Sigmoid colon (tissue), 7 donors: Measurements from ENCODE around the gene CWC27. TPM values are rescaled to one million over a fixed set of nuclear protein-coding genes. Genes with fewer than 3 reads are reported as not detected.
A peak's percentile ranks its signal among the peaks of the same experiment; 100 is the strongest.

ENCODE experiments used
- DNase-seq: peaks from one replicate; pipeline ENCODE4 v3.0.0-alpha.2; 2019
- H3K27ac ChIP-seq, 4 donors: fragments of 200-600 bp; sonication (generic); one replicate each; pipeline ENCODE4 v1.5.1; 2016 to 2019; ENCODE audit warnings: mild to moderate bottlenecking in 1 of 4
- H3K27me3 ChIP-seq, 3 donors: fragments of 200-600 bp; sonication (generic); one replicate each; pipeline ENCODE4 v1.5.1; 2019; ENCODE audit warnings: mild to moderate bottlenecking in 1 of 3
- H3K36me3 ChIP-seq, 4 donors: fragments of 200-600 bp; sonication (generic); one replicate each; pipeline ENCODE4 v1.5.1; 2016 to 2019
- H3K4me1 ChIP-seq, 4 donors: fragments of 200-600 bp; sonication (generic); one replicate each; pipeline ENCODE4 v1.5.1; 2017 to 2019
- H3K4me3 ChIP-seq, 4 donors: fragments of 200-600 bp; sonication (generic); one replicate each; pipeline ENCODE4 v1.5.1; 2017 to 2019; ENCODE audit warnings: mild to moderate bottlenecking in 2 of 4, moderate library complexity in 1 of 4
- H3K9me3 ChIP-seq, 4 donors: fragments of 200-600 bp in 3 of 4; sonication (generic) in 3 of 4; one replicate each; pipeline versions ENCODE4 v1.5.1 to v1.6.1; 2013 to 2019
- EP300 ChIP-seq, 4 donors: sonication (generic); formaldehyde crosslinking; IDR thresholded peaks; one replicate each; pipeline ENCODE4 v1.6.1; 2017; ENCODE audit warnings: antibody characterized with exemption in 4 of 4
- POLR2A ChIP-seq, 2 donors: fragments of 450-650 bp; IDR thresholded peaks; one replicate each; pipeline ENCODE4 v1.6.1; 2016; ENCODE audit warnings: antibody characterized with exemption in 2 of 2, mild to moderate bottlenecking in 2 of 2, moderate library complexity in 2 of 2
- POLR2AphosphoS5 ChIP-seq, 4 donors: sonication (generic); formaldehyde crosslinking; IDR thresholded peaks; one replicate each; pipeline ENCODE4 v1.6.1; 2017; ENCODE audit warnings: antibody characterized with exemption in 4 of 4
- WGBS, 2 donors: extraction: QIAGEN DNeasy Blood & Tissue Kit; methylation state at CpG; one replicate each; pipeline ENCODE4 v1.1.7; 2013; 5-methylcytosine and 5-hydroxymethylcytosine counted together
- intact Hi-C: fragments of 100-400 bp; cut with DNase I; formaldehyde crosslinking; loops from one replicate; pipeline ENCODE4 v1.15.1; 2023
- polyA plus RNA-seq, 3 donors: library from polyadenylated mRNA; stranded (reverse); fragments of 200-250 nt; gene quantifications; one replicate each; pipeline ENCODE4 v1.2.3, GENCODE V29; 2013
- total RNA-seq, 4 donors: library from RNA; depleted of rRNA; stranded (reverse); fragments of >200 nt; gene quantifications; one replicate each; pipeline ENCODE4 v1.1.0, GENCODE V29; 2016
- TF ChIP-seq, protein P1 (sequence below), 4 experiments: fragments of 450-650 bp in 3 of 4; fragments of 200-600 bp in 1 of 4; IDR thresholded peaks; one replicate each; pipeline ENCODE4 v1.5.1; 2016 to 2019; ENCODE audit warnings: antibody characterized with exemption in 4 of 4, mild to moderate bottlenecking in 3 of 4, moderate library complexity in 2 of 4
- donor health status: healthy with polysubstance abuse.
- donor health status: Bipolar disorder and iron deficiency.
- donor health status: healthy.

Gene CWC27
- total and polyA plus RNA-seq, 7 donors = 11.3 to 27.7 (median 18.9) TPM

GRCh38 chr5:65035211-65036206 lies 266.8 kb downstream of the CWC27 start:
- TF ChIP-seq, protein P1, sequence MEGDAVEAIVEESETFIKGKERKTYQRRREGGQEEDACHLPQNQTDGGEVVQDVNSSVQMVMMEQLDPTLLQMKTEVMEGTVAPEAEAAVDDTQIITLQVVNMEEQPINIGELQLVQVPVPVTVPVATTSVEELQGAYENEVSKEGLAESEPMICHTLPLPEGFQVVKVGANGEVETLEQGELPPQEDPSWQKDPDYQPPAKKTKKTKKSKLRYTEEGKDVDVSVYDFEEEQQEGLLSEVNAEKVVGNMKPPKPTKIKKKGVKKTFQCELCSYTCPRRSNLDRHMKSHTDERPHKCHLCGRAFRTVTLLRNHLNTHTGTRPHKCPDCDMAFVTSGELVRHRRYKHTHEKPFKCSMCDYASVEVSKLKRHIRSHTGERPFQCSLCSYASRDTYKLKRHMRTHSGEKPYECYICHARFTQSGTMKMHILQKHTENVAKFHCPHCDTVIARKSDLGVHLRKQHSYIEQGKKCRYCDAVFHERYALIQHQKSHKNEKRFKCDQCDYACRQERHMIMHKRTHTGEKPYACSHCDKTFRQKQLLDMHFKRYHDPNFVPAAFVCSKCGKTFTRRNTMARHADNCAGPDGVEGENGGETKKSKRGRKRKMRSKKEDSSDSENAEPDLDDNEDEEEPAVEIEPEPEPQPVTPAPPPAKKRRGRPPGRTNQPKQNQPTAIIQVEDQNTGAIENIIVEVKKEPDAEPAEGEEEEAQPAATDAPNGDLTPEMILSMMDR (IDR thresholded peaks at IDR 0.05) = no peak
- peak in 1 of 2 donors; percentile 29 for TF ChIP-seq POLR2A (IDR thresholded peaks at IDR 0.05)
- peak in 2 of 4 donors; percentile 1 to 76 for TF ChIP-seq EP300 (IDR thresholded peaks at IDR 0.05)
- TF ChIP-seq POLR2AphosphoS5 (IDR thresholded peaks at IDR 0.05) = peak; percentile 33 to 80 (median 60)
- DNase-seq = peak; percentile 96
- Histone ChIP-seq H3K9me3 (no peaks in the 10 kb centered on the region), H3K4me1 (peaks cover 0 to 43% (median 28%) of the 10 kb centered on the region in 4 donors), H3K36me3 (no peaks in the 10 kb centered on the region), H3K27me3 (no peaks in the 10 kb centered on the region), H3K27ac (peak overlapping the region; percentile 91 to 93 (median 92)), H3K4me3 (peak overlapping the region; percentile 55 to 67 (median 64))
- intact Hi-C loops = loop anchor here (2.0 to 10.0 kb wide), 4 partner anchors 15 to 447 kb away; no protein-coding TSS in a partner anchor
- 1 to 4% methylated on average over 68 of the region's 68 CpGs for WGBS, 2 donors

DNA sequence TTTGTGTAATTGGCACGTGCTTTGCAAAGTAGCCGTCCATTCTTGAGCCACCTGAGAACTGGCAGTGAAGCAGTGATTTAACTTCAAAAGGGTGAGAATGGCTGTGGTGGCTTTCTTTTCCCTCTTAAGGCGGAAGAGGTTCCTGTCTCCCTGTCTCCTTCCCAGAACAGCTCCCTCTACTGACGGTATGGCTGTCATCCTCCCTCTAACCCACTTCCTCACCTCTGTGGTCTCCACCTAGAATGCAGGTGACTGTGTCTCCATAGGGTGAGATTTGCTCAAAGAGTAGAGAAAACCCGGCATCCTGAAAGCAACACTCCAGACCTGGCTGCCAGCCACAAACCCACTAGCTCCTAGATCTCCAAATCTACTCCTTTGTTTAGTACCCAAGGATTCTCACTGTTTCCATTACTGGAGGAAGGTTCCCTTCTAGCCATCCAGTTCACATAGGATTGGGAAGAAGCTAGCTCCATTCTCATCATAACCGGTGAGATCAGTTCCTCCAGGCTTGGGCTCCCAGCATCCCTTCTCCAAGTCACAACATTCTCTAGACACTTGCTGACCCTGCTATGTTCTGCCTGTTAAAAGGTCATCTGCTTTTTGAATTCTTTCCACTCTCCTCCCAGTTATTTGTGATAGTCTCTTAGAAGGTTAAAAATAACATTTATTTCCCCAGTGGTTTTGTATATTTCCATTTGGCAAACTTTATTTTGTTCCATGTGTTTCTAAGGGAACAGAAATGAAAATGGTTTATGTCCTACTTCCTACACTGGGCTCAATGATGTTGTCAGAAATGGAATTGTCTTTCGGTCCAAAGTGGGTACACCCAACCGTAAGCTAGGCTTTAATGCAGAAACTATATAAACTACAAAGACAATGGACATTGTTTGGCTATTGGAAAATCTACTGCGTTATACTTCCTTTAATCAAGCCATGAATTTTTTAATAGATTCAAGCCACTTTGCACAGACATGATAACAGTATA lies 269.4 kb downstream of the CWC27 start:
- Histone ChIP-seq H3K36me3 (no peaks in the 10 kb centered on the region), H3K27ac (peak overlapping the region; percentile 32 to 93 (median 92)), H3K27me3 (no peaks in the 10 kb centered on the region), H3K4me1 (peaks cover 0 to 43% (median 28%) of the 10 kb centered on the region in 4 donors), H3K4me3 (no peak overlapping the region), H3K9me3 (no peaks in the 10 kb centered on the region)
- TF ChIP-seq EP300 (IDR thresholded peaks at IDR 0.05) (no peak), POLR2A (IDR thresholded peaks at IDR 0.05) (no peak), POLR2AphosphoS5 (IDR thresholded peaks at IDR 0.05) (peak in 1 of 4 donors; percentile 13)
- TF ChIP-seq, protein P1 (IDR thresholded peaks at IDR 0.05) = no peak
- intact Hi-C loops = loop anchor here (2.0 to 10.0 kb wide), 2 partner anchors 65 to 223 kb away; no protein-coding TSS in a partner anchor
- DNase-seq = no peak
- 71 to 72% methylated on average over 9 of the region's 9 CpGs for WGBS, 2 donors

- 80 to 89% methylated on average over 2 of the region's 2 CpGs for WGBS, 2 donors
- H3K36me3 ChIP-seq = no peaks in the 10 kb centered on the region
- H3K27ac ChIP-seq = peak overlapping the region in 1 of 4 donors; percentile 21
- H3K4me3 ChIP-seq = no peak overlapping the region
- no peaks in the 10 kb centered on the region for H3K27me3 ChIP-seq
- no peak for DNase-seq
- peaks cover 0 to 16% (median 10%) of the 10 kb centered on the region in 4 donors for H3K4me1 ChIP-seq
- H3K9me3 ChIP-seq = no peaks in the 10 kb centered on the region
- TF ChIP-seq, protein P1 (IDR thresholded peaks at IDR 0.05) = no peak
- TF ChIP-seq EP300 (IDR thresholded peaks at IDR 0.05) (no peak), POLR2A (IDR thresholded peaks at IDR 0.05) (no peak), POLR2AphosphoS5 (IDR thresholded peaks at IDR 0.05) (no peak)
- intact Hi-C loops = no loop called here
These were observed 272.8 kb downstream of the CWC27 start for GRCh38 chr5:65041296-65042158.
